Erythroblast (primary cell): Measurements from ENCODE around the gene CTNND2.

Experiments used
- GATA1 ChIP-seq: IDR thresholded peaks from 2 replicates; pipeline ENCODE4 v1.6.1; 2011; ENCODE audit warnings: low read depth, mild to moderate bottlenecking, control low read depth, low read length, moderate library complexity
- POLR2A ChIP-seq: IDR thresholded peaks from 2 replicates; pipeline ENCODE4 v1.6.1; 2011; ENCODE audit warnings: mild to moderate bottlenecking, low read length

DNA sequence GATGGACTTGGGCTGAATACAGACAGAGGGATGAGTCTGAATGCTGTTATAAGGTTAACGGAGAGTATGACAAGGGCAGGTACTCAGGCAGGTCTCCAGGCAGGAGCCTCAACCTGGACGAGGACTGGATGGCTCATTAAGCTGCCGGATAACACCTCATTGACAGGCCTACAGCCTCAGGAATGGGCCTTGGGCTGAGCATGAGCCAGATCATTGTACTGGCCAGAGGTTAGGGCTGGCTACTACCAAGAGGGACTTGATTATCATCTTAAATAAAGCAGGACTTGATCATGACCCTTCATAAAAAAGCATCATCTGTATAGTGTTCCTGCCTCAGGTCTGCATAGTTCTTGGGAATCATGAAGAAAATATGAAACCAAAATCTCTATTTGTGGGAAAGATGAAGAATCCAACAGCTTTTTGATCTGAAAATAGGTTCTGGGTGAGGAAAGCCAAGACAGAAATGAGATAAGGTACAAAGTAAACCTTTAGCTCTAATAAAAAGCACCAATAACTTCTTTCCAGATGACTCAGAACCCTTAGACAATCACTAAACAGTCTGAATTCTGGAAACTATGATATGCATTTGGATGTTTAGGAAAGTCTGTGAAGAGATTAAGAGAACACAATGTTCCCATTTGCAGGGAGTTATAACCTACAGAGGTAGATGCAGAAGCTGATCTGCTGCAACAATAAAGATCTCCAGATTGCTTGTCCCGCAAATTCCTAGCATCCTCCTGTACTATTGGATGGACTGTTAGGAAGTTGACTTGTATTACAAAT is 343.1 kb downstream of the CTNND2 start:
- TF ChIP-seq POLR2A = no peak
- TF ChIP-seq GATA1 = no peak
